Neural progenitor cell (in vitro differentiated cells): Measurements from ENCODE around the gene SEPTIN6.

Experiments
- EZH2 ChIP-seq: fragments of 200-600 bp; sonication (generic); IDR thresholded peaks from 2 replicates; pipeline ENCODE4 v1.6.1; 2017; ENCODE audit warnings: antibody characterized with exemption, mild to moderate bottlenecking, moderate library complexity
- TF ChIP-seq, protein P1 (sequence below): fragments of 200-600 bp; sonication (generic); IDR thresholded peaks from 2 replicates; pipeline ENCODE4 v1.5.1; 2017; ENCODE audit warnings: antibody characterized with exemption, mild to moderate bottlenecking

- no peak for TF ChIP-seq EZH2
- TF ChIP-seq, protein P1, sequence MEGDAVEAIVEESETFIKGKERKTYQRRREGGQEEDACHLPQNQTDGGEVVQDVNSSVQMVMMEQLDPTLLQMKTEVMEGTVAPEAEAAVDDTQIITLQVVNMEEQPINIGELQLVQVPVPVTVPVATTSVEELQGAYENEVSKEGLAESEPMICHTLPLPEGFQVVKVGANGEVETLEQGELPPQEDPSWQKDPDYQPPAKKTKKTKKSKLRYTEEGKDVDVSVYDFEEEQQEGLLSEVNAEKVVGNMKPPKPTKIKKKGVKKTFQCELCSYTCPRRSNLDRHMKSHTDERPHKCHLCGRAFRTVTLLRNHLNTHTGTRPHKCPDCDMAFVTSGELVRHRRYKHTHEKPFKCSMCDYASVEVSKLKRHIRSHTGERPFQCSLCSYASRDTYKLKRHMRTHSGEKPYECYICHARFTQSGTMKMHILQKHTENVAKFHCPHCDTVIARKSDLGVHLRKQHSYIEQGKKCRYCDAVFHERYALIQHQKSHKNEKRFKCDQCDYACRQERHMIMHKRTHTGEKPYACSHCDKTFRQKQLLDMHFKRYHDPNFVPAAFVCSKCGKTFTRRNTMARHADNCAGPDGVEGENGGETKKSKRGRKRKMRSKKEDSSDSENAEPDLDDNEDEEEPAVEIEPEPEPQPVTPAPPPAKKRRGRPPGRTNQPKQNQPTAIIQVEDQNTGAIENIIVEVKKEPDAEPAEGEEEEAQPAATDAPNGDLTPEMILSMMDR, result no peak
Measured at GRCh38 chrX:119646515-119646914, 46.5 kb downstream of the SEPTIN6 start.
